Hepatocyte (in vitro differentiated cells): Measurements from ENCODE around the gene LIPC. TPM values are rescaled to one million over a fixed set of nuclear protein-coding genes. Genes with fewer than 3 reads are reported as not detected.

Experiments used
- DNase-seq: peaks from one replicate; pipeline ENCODE4 v3.0.0-alpha.2; 2016; ENCODE audit warnings: low spot score
- H2AFZ ChIP-seq: fragments of 200-600 bp; sonication (generic); 2 replicates; pipeline ENCODE4 v1.6.0; 2016; ENCODE audit warnings: antibody characterized with exemption, mild to moderate bottlenecking
- H3K27ac ChIP-seq: fragments of 200-600 bp; sonication (generic); 2 replicates; pipeline ENCODE4 v1.5.1; 2016; ENCODE audit warnings: mild to moderate bottlenecking
- H3K27me3 ChIP-seq: fragments of 200-600 bp; sonication (generic); 2 replicates; pipeline ENCODE4 v1.6.1; 2016
- H3K36me3 ChIP-seq: fragments of 200-600 bp; sonication (generic); replicated peaks from 2 replicates; pipeline ENCODE4 v1.5.1; 2016; ENCODE audit warnings: low read depth; ENCODE audit not compliant: insufficient read depth
- H3K4me1 ChIP-seq: fragments of 200-600 bp; sonication (generic); 2 replicates; pipeline ENCODE4 v1.5.1; 2016; ENCODE audit warnings: mild to moderate bottlenecking, moderate library complexity; ENCODE audit not compliant: insufficient read depth
- H3K4me2 ChIP-seq: fragments of 200-600 bp; sonication (generic); 2 replicates; pipeline ENCODE4 v1.6.0; 2016
- H3K4me3 ChIP-seq: fragments of 200-600 bp; sonication (generic); 2 replicates; pipeline ENCODE4 v1.5.1; 2016; ENCODE audit warnings: mild to moderate bottlenecking
- H3K79me2 ChIP-seq: fragments of 200-600 bp; sonication (generic); 2 replicates; pipeline ENCODE4 v1.6.0; 2017; ENCODE audit warnings: mild to moderate bottlenecking
- H3K9me2 ChIP-seq: fragments of 200-600 bp; sonication (generic); replicated peaks from 2 replicates; pipeline ENCODE4 v1.6.0; 2017; ENCODE audit warnings: mild to moderate bottlenecking; ENCODE audit not compliant: insufficient read depth
- H3K9me3 ChIP-seq: fragments of 200-600 bp; sonication (generic); 2 replicates; pipeline ENCODE4 v1.5.1; 2016; ENCODE audit warnings: low read depth, mild to moderate bottlenecking
- H4K20me1 ChIP-seq: fragments of 200-600 bp; sonication (generic); 2 replicates; pipeline ENCODE4 v1.6.0; 2016; ENCODE audit warnings: mild to moderate bottlenecking; ENCODE audit not compliant: insufficient read depth, poor library complexity, severe bottlenecking
- EZH2 ChIP-seq: fragments of 200-600 bp; sonication (generic); IDR thresholded peaks from 2 replicates; pipeline ENCODE4 v1.6.1; 2016; ENCODE audit warnings: antibody characterized with exemption, mild to moderate bottlenecking, borderline replicate concordance
- EZH2phosphoT487 ChIP-seq: fragments of 200-600 bp; sonication (generic); IDR thresholded peaks from one replicate; pipeline ENCODE4 v1.6.1; 2018; ENCODE audit warnings: antibody characterized with exemption, mild to moderate bottlenecking, low read depth, moderate library complexity; ENCODE audit not compliant: unreplicated experiment, severe bottlenecking
- WGBS: methylation state at CpG from one replicate; pipeline ENCODE4 v1.1.6; 2016; ENCODE audit warnings: low lambda C conversion rate; ENCODE audit errors: missing lambda C conversion rate; 5-methylcytosine and 5-hydroxymethylcytosine counted together
- polyA plus RNA-seq: library from polyadenylated mRNA; unstranded; fragments of >200 nt; fragmentation: Nextera tagmentation; extraction: Ambion mirVana; gene quantifications from 2 replicates; pipeline ENCODE4 v1.2.1, GENCODE V29; 2016
- total RNA-seq: library from RNA; depleted of rRNA; stranded (reverse); fragments of >200 nt; gene quantifications from 2 replicates; pipeline ENCODE4 v1.2.3, GENCODE V29; 2014
- TF ChIP-seq, protein P1 (sequence below): fragments of 200-600 bp; sonication (generic); IDR thresholded peaks from 2 replicates; pipeline ENCODE4 v1.5.1; 2016; ENCODE audit warnings: antibody characterized with exemption, mild to moderate bottlenecking; ENCODE audit not compliant: poor library complexity

Gene LIPC
- total and polyA plus RNA-seq, 2 experiments from 2014 or later, result 37.0 to 64.8 TPM

DNA sequence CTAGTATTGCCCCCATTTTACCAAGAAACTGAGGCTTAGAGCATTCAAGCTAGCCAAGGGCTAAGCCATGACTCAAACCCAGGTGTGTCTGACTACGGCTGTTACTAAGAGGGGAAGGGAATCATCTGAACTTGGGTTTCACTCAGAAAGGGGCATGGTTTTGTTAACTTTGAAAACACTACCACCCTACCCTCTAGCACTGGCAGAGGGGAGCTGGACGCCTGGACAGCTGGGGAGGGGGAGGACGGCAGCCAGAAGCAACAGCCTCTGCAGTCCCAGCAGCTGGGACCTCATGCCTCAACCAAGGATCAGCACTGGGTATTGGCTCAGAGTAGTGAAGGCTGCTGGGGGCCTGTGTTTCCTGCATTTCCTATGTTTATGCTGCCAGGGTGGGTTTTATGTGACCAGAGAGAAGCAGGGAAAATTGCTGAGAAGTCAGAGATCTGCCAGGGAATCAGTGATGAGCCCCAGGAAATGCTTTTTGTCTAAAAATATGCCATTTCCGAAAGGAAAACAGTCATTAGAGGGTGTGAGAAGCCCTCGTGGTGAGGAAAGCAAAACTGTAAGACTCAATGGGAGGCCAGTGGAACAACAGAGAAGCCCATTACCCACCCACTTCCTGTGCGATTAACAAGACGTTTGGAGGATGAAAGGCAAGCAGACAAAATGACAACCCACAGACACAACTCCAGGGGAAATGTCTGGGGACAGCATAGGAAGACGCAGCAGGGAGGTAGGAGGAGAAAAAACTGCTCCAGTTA lies 41.2 kb downstream of the LIPC start:
- Histone ChIP-seq H3K9me3 (no peaks in the 10 kb centered on the region), H3K79me2 (no peaks in the 10 kb centered on the region), H3K36me3 (no peaks in the 10 kb centered on the region), H4K20me1 (no peaks in the 10 kb centered on the region), H3K4me3 (no peak overlapping the region), H3K9me2 (no peaks in the 10 kb centered on the region), H3K4me2 (no peak overlapping the region), H3K4me1 (peaks cover 38% of the 10 kb centered on the region), H3K27ac (no peak overlapping the region), H2AFZ (no peak overlapping the region), H3K27me3 (no peaks in the 10 kb centered on the region)
- TF ChIP-seq, protein P1, sequence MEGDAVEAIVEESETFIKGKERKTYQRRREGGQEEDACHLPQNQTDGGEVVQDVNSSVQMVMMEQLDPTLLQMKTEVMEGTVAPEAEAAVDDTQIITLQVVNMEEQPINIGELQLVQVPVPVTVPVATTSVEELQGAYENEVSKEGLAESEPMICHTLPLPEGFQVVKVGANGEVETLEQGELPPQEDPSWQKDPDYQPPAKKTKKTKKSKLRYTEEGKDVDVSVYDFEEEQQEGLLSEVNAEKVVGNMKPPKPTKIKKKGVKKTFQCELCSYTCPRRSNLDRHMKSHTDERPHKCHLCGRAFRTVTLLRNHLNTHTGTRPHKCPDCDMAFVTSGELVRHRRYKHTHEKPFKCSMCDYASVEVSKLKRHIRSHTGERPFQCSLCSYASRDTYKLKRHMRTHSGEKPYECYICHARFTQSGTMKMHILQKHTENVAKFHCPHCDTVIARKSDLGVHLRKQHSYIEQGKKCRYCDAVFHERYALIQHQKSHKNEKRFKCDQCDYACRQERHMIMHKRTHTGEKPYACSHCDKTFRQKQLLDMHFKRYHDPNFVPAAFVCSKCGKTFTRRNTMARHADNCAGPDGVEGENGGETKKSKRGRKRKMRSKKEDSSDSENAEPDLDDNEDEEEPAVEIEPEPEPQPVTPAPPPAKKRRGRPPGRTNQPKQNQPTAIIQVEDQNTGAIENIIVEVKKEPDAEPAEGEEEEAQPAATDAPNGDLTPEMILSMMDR, result no peak
- no peak for TF ChIP-seq EZH2phosphoT487
- DNase-seq, result no peak
- 57% methylated on average over 8 of the region's 8 CpGs for WGBS

DNA sequence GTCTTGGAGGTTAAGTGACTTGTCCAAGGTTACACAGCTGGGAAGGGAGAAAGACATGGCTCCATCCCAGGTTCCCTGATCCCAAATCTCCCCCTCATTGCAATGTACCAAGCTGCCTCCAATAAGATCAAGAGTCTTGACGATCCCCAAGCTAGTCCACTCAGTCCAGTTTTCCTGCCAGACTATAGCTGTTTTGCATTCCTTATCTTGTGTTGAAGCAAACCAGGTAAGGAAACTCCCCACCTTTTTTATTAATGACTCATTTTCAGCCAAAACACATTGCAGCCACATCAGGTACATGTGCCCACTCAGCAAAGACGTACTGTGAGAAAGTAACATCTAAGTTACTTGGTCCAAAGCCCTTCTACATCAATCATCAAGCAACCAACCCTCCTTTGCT lies 41.9 kb downstream of the LIPC start:
- Histone ChIP-seq H2AFZ (no peak overlapping the region), H3K9me2 (no peaks in the 10 kb centered on the region), H3K79me2 (no peaks in the 10 kb centered on the region), H3K27me3 (no peaks in the 10 kb centered on the region), H3K4me3 (no peak overlapping the region), H3K36me3 (no peaks in the 10 kb centered on the region), H3K9me3 (no peaks in the 10 kb centered on the region), H4K20me1 (no peaks in the 10 kb centered on the region), H3K4me2 (no peak overlapping the region), H3K27ac (no peak overlapping the region), H3K4me1 (peaks cover 33% of the 10 kb centered on the region)
- TF ChIP-seq EZH2phosphoT487 (no peak), EZH2 (no peak)
- TF ChIP-seq, protein P1, result no peak
- DNase-seq, result peak; percentile 48
- WGBS, result 73% methylated on average over 2 of the region's 2 CpGs

DNA sequence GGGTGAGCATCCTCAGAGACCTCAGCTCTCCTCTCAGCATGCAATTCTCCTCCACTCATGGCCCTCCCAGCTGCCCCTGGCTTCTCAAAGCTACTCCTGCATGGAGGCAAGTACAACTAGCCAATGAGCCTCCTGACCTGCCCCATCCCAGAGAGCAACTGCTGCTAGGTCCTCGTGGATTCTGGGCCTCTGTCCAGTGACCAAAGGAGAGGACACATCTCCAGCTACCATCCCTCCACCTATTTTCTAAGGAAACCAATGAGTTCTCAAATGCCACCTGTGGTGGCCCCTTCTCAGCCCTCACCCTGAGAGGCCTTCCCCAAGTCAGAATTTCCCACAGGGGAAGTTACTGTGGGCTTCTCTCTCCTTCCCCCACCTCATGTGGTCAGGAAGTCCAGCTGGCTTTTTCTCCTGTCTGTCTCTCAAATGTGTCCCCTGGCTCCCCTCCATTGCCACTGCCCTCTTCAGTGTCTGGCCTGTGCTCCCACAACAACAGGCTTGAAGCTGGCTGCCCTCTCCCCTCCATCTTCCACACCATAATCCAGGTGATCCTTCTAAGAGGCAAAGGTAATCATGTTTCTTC lies 43.0 kb downstream of the LIPC start:
- no peaks in the 10 kb centered on the region for H3K27me3 ChIP-seq
- no peak for DNase-seq
- no peak overlapping the region for H3K4me3 ChIP-seq
- peaks cover 26% of the 10 kb centered on the region for H3K4me1 ChIP-seq
- TF ChIP-seq, protein P1, result no peak
- TF ChIP-seq EZH2 (no peak), EZH2phosphoT487 (no peak)
- H3K9me3 ChIP-seq, result no peaks in the 10 kb centered on the region
- no peaks in the 10 kb centered on the region for H3K36me3 ChIP-seq
- no peaks in the 10 kb centered on the region for H3K9me2 ChIP-seq
- H3K79me2 ChIP-seq, result no peaks in the 10 kb centered on the region
- no peak overlapping the region for H3K27ac ChIP-seq
- no peak overlapping the region for H3K4me2 ChIP-seq
- no peaks in the 10 kb centered on the region for H4K20me1 ChIP-seq
- 100% methylated on average over 1 of the region's 1 CpG for WGBS
- no peak overlapping the region for H2AFZ ChIP-seq
